Neural progenitor cell (in vitro differentiated cells): Measurements from ENCODE around the gene PIP5K1B.

Experiments
- CTCF ChIP-seq: fragments of 200-600 bp; sonication (generic); IDR thresholded peaks from 2 replicates; pipeline ENCODE4 v1.5.1; 2017; ENCODE audit warnings: antibody characterized with exemption, mild to moderate bottlenecking
- EZH2 ChIP-seq: fragments of 200-600 bp; sonication (generic); IDR thresholded peaks from 2 replicates; pipeline ENCODE4 v1.6.1; 2017; ENCODE audit warnings: antibody characterized with exemption, mild to moderate bottlenecking, moderate library complexity

- TF ChIP-seq EZH2 (no peak), CTCF (no peak)
Measured at GRCh38 chr9:68876273-68876672, 171.2 kb downstream of the PIP5K1B start.
